LHCN-M2 (cell line): ENCODE data around the gene PCDHGA12. TPM values are rescaled to one million over a fixed set of nuclear protein-coding genes. Genes with fewer than 3 reads are reported as not detected.
"Not testable (repeated sequence)": the region's sequence is repeated elsewhere in the genome, so short reads cannot be mapped to it uniquely, and the experiment has no call there.

Experiments used
- DNase-seq: peaks from one replicate; pipeline ENCODE4 v3.0.0-alpha.2; 2012; ENCODE audit warnings: low read depth
- total RNA-seq: library from RNA; depleted of rRNA; stranded (reverse); fragments of >200 nt; gene quantifications from 2 replicates; pipeline ENCODE4 v1.2.3, GENCODE V29; 2014

Gene PCDHGA12
- total RNA-seq, 1 experiment from 2014 or later: 6.1 TPM

GRCh38 chr5:141407790-141408505, 22.4 kb upstream of the PCDHGA12 start, which contains the start of gene PCDHGB6:
PCDHGB6 (plus strand) TSS chr5:141408021; CDS start chr5:141408203, 182 bp downstream.
- not testable (repeated sequence) for DNase-seq

DNA sequence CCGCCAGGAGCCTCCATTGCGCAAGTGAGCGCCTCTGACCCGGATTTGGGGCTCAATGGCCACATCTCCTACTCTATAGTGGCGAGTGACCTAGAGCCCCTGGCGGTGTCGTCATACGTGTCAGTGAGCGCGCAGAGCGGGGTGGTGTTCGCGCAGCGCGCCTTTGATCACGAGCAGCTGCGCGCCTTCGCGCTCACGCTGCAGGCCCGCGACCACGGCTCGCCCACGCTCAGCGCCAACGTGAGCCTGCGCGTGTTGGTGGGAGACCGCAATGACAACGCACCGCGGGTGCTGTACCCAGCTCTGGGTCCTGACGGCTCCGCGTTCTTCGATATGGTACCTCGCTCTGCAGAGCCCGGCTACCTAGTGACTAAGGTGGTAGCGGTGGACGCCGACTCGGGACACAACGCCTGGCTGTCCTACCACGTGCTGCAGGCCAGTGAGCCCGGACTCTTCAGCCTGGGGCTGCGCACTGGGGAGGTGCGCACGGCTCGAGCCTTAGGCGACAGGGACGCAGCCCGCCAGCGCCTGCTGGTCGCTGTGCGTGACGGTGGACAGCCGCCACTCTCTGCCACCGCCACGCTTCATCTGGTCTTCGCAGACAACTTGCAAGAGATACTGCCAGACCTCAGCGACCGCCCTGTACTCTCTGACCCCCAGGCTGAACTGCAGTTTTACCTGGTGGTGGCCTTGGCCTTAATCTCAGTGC, 20.6 kb upstream of the PCDHGA12 start:
- no peak for DNase-seq

- DNase-seq: no peak
Observed at GRCh38 chr5:141411575-141411974, 18.7 kb upstream of the PCDHGA12 start.

- peak; percentile 77 for DNase-seq
Observed at GRCh38 chr5:141412854-141413539, 17.3 kb upstream of the PCDHGA12 start, which contains the start of gene PCDHGA10. PCDHGA10 (plus strand) TSS chr5:141412987; CDS start chr5:141413176, 189 bp downstream.

GRCh38 chr5:141413540-141414069, 16.7 kb upstream of the PCDHGA12 start:
- DNase-seq: peak; percentile 15

GRCh38 chr5:141414548-141415274, 15.6 kb upstream of the PCDHGA12 start:
- DNase-seq: not testable (repeated sequence)

GRCh38 chr5:141415275-141415618, 15.1 kb upstream of the PCDHGA12 start:
- not testable (repeated sequence) for DNase-seq

DNA sequence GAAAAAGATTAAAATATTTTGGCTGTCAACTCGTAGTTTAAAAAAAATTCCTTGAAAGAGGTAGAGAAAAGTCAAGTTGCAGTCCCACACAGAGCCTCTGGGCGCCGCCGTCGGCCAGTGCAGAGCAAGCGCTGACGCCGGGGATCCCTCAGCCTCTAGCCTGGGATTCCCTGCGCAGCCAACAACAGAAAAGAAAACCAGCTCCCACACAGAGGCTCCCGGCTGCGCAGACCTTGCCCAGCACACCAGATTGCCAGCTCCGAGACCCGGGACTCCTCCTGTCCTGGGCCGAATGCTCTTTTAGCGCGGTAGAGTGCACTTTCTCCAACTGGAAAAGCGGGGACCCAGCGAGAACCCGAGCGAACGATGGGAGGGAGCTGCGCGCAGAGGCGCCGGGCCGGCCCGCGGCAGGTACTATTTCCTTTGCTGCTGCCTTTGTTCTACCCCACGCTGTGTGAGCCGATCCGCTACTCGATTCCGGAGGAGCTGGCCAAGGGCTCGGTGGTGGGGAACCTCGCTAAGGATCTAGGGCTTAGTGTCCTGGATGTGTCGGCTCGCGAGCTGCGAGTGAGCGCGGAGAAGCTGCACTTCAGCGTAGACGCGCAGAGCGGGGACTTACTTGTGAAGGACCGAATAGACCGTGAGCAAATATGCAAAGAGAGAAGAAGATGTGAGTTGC, 12.7 kb upstream of the PCDHGA12 start, which contains the start of gene PCDHGB7:
Gene PCDHGB7 (plus strand): TSS at position 184 of the 679 bp plus-strand sequence. CDS start 183 bp downstream, at position 367.
- DNase-seq: peak; percentile 13

- no peak for DNase-seq
Observed at GRCh38 chr5:141419074-141419880, 11.0 kb upstream of the PCDHGA12 start.

GRCh38 chr5:141420855-141421488, 9.3 kb upstream of the PCDHGA12 start, which contains the start of gene PCDHGA11:
PCDHGA11 (plus strand) TSS chr5:141421051; CDS start chr5:141421228, 177 bp downstream.
- no peak for DNase-seq

DNA sequence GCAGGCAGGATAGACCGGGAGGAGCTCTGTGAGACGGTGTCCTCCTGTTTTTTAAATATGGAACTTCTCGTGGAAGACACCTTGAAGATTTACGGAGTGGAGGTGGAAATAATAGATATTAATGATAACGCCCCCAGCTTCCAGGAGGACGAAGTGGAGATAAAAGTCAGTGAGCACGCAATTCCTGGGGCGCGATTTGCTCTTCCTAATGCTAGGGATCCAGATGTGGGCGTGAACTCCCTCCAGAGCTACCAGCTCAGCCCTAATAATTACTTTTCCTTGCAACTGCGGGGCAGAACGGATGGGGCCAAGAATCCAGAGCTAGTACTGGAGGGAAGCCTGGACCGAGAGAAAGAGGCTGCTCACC, 8.8 kb upstream of the PCDHGA12 start:
- no peak for DNase-seq

- no peak for DNase-seq
Observed at GRCh38 chr5:141422742-141423291, 7.5 kb upstream of the PCDHGA12 start.

DNA sequence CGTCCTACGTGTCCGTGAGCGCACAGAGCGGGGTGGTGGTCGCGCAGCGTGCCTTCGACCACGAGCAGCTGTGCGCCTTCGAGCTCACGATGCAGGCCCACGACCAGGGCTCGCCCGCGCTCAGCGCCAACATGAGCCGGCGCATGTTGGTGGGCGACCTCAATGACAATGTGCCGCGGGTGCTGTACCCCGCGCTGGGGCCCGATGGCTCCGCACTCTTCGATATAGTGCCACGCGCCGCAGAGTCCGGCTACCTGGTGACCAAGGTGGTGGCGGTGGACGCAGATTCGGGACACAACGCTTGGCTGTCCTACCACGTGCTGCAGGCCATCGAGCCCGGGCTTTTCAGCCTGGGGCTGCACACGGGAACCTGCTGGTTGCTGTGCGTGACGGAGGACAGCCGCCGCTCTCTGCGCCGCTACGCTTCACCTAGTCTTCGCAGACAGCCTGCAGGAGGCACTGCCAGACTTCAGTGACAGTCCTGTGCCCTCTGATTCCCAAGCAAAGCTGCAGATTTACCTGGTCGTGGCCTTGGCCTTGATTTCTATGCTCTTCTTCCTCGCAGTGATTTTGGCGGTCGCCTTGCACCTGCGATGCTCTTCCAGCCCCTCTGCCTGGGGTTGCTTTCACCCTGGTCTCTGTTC, 2.4 kb upstream of the PCDHGA12 start:
- no peak for DNase-seq

- DNase-seq: no peak
Observed at GRCh38 chr5:141431286-141431685, 979 bp downstream of the PCDHGA12 start.

- not testable (repeated sequence) for DNase-seq
Observed at GRCh38 chr5:141432308-141432707, 2.0 kb downstream of the PCDHGA12 start.

GRCh38 chr5:141432726-141433125, 2.4 kb downstream of the PCDHGA12 start:
- not testable (repeated sequence) for DNase-seq

DNA sequence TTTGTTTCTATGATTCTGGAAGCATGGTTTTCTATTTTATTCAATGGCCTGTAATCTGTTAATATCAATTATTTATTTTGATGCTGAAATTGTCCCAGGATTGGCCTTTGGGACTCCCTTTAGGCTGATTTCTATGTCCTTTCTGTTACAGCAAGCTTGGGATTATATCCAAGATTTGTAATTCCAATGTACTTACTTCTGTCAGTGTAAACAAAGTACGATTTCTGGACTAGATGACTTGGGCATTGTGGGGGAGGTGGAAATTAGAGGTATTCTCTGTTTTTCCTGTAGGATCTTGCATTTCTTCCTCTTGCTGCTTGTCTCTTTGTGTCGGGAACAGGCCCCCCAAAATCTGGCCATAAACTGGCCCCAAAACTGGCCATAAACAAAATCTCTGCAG, 3.7 kb downstream of the PCDHGA12 start:
- no peak for DNase-seq

GRCh38 chr5:141437221-141437620, 6.9 kb downstream of the PCDHGA12 start:
- DNase-seq: no peak
